ENCODE measurements around the gene FCRLB. TPM values are rescaled to one million over a fixed set of nuclear protein-coding genes. Genes with fewer than 3 reads are reported as not detected.

Gene FCRLB
- total and polyA plus RNA-seq, 2 of the 13 experiments (the other 11 are each of a cell fraction or from before 2014, with no cell fraction given), result 0.08 to 0.11 TPM

DNA sequence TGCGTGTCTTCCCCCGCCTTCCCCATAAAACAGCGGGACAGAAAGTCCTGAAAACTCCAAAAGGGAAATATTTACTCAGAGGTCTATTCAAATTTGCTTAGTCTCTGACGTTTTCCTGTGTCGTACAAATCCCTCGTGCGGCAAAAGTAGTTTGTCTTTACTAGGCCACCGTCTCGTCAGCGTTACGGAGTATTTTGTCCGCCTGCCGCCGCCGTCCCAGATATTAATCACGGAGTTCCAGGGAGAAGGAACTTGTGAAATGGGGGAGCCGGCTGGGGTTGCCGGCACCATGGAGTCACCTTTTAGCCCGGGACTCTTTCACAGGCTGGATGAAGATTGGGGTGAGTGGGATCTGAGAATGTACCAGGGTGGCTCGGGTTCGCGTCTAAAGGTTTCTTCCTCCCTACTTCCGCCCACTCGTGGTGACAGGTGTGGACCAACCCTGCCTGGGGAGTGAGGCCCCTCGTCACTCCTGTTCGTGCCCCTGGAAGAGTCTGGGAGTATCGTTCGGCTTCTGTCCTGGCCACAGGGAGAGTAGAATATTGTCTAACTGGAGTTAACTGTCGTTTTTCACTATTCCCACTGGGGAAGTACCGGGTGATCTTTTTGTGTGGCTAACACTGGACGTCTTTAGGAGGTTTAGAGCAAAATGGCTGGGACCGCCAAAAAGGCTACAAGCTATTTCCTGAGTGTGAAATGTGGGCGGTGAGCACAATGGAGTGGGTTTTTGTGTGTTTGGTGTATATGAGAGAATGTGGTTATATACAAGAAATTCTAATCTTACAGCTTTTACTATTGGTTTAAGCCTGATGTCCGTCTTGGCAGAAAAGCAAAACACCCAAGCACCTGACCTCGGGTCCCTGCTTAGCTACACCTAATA, 45.0 kb downstream of the FCRLB start, which contains the start of gene ATF6:
ATF6 (plus strand) TSS at position 219 of the 880 bp plus-strand sequence; CDS start at position 260, 41 bp downstream.
- intact Hi-C loops (cut with micrococcal nuclease; ENCODE audit: unreplicated experiment) (no loop called here), in situ Hi-C loops (cut with HindIII; ENCODE audit: extremely low pct_ligation_motif_present, low pct_unique_long_range_greater_than_20kb) (no loop called here)
- Histone ChIP-seq H4K20me1 (ENCODE audit: insufficient read depth, low read length) (no peaks in the 10 kb centered on the region), H3K4me2 (ENCODE audit: low read depth, low read length) (peak within 1 kb of the TSS; percentile 80), H2AFZ (ENCODE audit: low read length) (peak within 1 kb of the TSS; percentile 79), H3K4me1 (ENCODE audit: insufficient read depth, low read length) (peaks cover 25% of the 10 kb centered on the region), H3K27ac (ENCODE audit: extremely low read length, insufficient read depth, low read length) (peak within 1 kb of the TSS; percentile 87), H3K4me3 (replicated peaks in 1 of 3; ENCODE audit: insufficient read depth in 1 of 3, low read depth in 2 of 3, low read length in 3 of 3) (peak within 1 kb of the TSS; percentile 89 to 98 (median 94)), H3K79me2 (ENCODE audit: insufficient read depth, low read length) (peaks cover 33% of the 10 kb centered on the region), H3K9ac (ENCODE audit: insufficient read depth, low read depth, low read length) (peak within 1 kb of the TSS; percentile 95), H3K9me3 (ENCODE audit: low read length) (no peaks in the 10 kb centered on the region), H3K36me3 (replicated peaks in 1 of 2; ENCODE audit: control insufficient read depth in 1 of 2, insufficient read depth in 2 of 2, low read length in 2 of 2) (no peaks in the 10 kb centered on the region), H3K27me3 (ENCODE audit: control insufficient read depth in 1 of 2, insufficient read depth in 2 of 2, low read length in 2 of 2) (no peaks in the 10 kb centered on the region; a peak in 2 of 5 replicates)
- ChIA-PET POLR2A (interaction anchor here (1.0 kb wide), 1 partner anchor 17 kb away, joined by 3 read pairs; the partner anchor contains the start of gene DUSP12), CTCF (ENCODE audit: low intra/inter-chr PET ratio, low total read pairs) (no interaction called here)
- TSS peak; percentile 69 for BruUV-seq (replicated peaks)
- 1% methylated on average over 35 of the region's 35 CpGs for WGBS (ENCODE audit: low lambda C conversion rate)
- FAIRE-seq, result peak; percentile 88
- peak; percentile 77 for ATAC-seq
- peak; percentile 93 for DNase-seq (ENCODE audit: low spot score)
- TF ChIP-seq, protein P1, sequence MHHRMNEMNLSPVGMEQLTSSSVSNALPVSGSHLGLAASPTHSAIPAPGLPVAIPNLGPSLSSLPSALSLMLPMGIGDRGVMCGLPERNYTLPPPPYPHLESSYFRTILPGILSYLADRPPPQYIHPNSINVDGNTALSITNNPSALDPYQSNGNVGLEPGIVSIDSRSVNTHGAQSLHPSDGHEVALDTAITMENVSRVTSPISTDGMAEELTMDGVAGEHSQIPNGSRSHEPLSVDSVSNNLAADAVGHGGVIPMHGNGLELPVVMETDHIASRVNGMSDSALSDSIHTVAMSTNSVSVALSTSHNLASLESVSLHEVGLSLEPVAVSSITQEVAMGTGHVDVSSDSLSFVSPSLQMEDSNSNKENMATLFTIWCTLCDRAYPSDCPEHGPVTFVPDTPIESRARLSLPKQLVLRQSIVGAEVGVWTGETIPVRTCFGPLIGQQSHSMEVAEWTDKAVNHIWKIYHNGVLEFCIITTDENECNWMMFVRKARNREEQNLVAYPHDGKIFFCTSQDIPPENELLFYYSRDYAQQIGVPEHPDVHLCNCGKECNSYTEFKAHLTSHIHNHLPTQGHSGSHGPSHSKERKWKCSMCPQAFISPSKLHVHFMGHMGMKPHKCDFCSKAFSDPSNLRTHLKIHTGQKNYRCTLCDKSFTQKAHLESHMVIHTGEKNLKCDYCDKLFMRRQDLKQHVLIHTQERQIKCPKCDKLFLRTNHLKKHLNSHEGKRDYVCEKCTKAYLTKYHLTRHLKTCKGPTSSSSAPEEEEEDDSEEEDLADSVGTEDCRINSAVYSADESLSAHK (CRISPR knock-in tag; IDR thresholded peaks at IDR 0.05; ENCODE audit: borderline replicate concordance), result no peak
- no peak for TF ChIP-seq KLF12 (CRISPR knock-in tag; IDR thresholded peaks at IDR 0.05; ENCODE audit: borderline replicate concordance)
- TF ChIP-seq MXD4 (CRISPR knock-in tag; IDR thresholded peaks at IDR 0.05), result peak; percentile 33; the same call in 1 of the 2 replicates
- TF ChIP-seq TRIM24 (CRISPR knock-in tag; IDR thresholded peaks at IDR 0.05), result no peak
- peak; percentile 94 for TF ChIP-seq ASH2L (IDR thresholded peaks at IDR 0.05; ENCODE audit: insufficient read length, low read depth, low read length)
- peak; percentile 61; the same call in 1 of the 2 replicates for TF ChIP-seq NCOA2 (CRISPR knock-in tag; IDR thresholded peaks at IDR 0.05)
- TF ChIP-seq, protein P2, sequence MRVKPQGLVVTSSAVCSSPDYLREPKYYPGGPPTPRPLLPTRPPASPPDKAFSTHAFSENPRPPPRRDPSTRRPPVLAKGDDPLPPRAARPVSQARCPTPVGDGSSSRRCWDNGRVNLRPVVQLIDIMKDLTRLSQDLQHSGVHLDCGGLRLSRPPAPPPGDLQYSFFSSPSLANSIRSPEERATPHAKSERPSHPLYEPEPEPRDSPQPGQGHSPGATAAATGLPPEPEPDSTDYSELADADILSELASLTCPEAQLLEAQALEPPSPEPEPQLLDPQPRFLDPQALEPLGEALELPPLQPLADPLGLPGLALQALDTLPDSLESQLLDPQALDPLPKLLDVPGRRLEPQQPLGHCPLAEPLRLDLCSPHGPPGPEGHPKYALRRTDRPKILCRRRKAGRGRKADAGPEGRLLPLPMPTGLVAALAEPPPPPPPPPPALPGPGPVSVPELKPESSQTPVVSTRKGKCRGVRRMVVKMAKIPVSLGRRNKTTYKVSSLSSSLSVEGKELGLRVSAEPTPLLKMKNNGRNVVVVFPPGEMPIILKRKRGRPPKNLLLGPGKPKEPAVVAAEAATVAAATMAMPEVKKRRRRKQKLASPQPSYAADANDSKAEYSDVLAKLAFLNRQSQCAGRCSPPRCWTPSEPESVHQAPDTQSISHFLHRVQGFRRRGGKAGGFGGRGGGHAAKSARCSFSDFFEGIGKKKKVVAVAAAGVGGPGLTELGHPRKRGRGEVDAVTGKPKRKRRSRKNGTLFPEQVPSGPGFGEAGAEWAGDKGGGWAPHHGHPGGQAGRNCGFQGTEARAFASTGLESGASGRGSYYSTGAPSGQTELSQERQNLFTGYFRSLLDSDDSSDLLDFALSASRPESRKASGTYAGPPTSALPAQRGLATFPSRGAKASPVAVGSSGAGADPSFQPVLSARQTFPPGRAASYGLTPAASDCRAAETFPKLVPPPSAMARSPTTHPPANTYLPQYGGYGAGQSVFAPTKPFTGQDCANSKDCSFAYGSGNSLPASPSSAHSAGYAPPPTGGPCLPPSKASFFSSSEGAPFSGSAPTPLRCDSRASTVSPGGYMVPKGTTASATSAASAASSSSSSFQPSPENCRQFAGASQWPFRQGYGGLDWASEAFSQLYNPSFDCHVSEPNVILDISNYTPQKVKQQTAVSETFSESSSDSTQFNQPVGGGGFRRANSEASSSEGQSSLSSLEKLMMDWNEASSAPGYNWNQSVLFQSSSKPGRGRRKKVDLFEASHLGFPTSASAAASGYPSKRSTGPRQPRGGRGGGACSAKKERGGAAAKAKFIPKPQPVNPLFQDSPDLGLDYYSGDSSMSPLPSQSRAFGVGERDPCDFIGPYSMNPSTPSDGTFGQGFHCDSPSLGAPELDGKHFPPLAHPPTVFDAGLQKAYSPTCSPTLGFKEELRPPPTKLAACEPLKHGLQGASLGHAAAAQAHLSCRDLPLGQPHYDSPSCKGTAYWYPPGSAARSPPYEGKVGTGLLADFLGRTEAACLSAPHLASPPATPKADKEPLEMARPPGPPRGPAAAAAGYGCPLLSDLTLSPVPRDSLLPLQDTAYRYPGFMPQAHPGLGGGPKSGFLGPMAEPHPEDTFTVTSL (CRISPR knock-in tag; IDR thresholded peaks at IDR 0.05; ENCODE audit: borderline replicate concordance), result peak; percentile 67; the same call in 1 of the 2 replicates
- TF ChIP-seq NFE2L1 (CRISPR knock-in tag; IDR thresholded peaks at IDR 0.05; ENCODE audit: borderline replicate concordance), result no peak
- TF ChIP-seq HOXA3 (CRISPR knock-in tag; IDR thresholded peaks at IDR 0.05), result peak; percentile 98
- no peak for TF ChIP-seq MZF1 (CRISPR knock-in tag; IDR thresholded peaks at IDR 0.05; ENCODE audit: borderline replicate concordance)
- TF ChIP-seq HOXA7 (CRISPR knock-in tag; IDR thresholded peaks at IDR 0.05), result no peak
- TF ChIP-seq SAFB2 (CRISPR knock-in tag; IDR thresholded peaks at IDR 0.05; ENCODE audit: borderline replicate concordance, low read depth), result no peak
- no peak for TF ChIP-seq MAZ (IDR thresholded peaks at IDR 0.05; ENCODE audit: borderline replicate concordance, low read depth, low read length)
- peak; percentile 61; the same call in 1 of the 2 replicates for TF ChIP-seq MAZ (CRISPR knock-in tag; IDR thresholded peaks at IDR 0.05; ENCODE audit: low read depth)
- TF ChIP-seq DMAP1 (CRISPR knock-in tag; IDR thresholded peaks at IDR 0.05), result peak; percentile 42; the same call in 1 of the 2 replicates
- TF ChIP-seq YEATS2 (CRISPR knock-in tag; IDR thresholded peaks at IDR 0.05; ENCODE audit: borderline replicate concordance), result peak; percentile 94

All from HepG2 (cell line).